GM21529 (cell line): ENCODE results near the gene HIPK1.
"Not testable (repeated sequence)": the region's sequence is repeated elsewhere in the genome, so short reads cannot be mapped to it uniquely, and the experiment has no call there.

Experiments
- ATAC-seq: cut with Tn5 transposase; IDR thresholded peaks from one replicate; pipeline ENCODE4 v1.9.1; 2021; ENCODE audit not compliant: unreplicated experiment

The HIPK1 gene

DNA sequence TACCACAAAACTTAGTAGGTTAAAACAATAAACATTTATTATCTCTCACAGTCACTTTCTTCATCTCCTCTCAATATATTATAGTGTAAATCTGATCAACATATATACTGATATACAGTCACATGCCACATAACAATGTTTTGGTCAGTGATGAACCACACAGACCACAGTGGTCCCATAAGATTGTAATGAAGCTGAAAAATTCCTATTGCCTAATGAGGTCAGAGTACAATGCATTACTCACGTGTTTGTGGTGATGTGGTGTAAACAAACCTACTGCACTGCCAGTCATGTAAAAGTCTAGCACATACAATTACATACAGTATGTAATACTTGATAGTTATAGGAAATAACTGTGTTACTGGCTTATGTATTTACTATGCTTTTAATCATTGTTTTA is 80.3 kb downstream of the HIPK1 start:
- no peak for ATAC-seq

DNA sequence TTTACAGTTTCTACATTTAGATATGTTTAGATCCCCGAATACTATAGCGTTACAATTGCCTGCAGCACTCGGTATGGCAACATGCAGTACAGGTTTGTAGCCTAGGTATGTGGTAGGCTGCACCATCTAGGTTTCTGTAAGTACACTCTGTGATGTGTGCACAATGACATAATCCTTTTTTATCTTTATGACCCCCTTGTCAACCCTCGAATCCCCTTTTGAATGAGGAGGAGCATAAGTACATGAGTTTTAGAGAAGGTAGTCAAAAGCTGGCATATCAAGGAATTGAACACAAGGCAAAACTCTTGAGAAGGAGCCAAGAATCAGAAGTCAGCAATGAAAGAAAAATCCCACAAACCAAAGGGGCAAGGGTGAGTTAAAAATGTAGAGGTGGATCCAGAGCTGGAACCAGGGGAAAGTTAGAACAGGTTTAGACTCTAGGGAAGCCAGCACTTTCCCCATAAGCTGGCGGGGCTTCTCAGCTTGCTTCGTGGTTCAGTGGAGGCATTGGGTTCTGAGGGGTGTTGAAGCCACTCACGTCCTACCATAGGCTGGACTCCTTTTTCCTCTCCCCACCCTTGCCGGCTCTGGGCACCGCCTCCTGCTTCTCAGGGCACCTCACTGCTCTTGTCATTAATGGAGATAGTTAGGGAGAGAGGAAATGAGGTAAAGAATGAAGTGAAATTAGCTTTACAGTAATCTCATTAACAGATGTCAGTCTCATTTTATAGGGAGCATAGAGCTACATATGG is 81.5 kb downstream of the HIPK1 start:
- ATAC-seq = no peak

DNA sequence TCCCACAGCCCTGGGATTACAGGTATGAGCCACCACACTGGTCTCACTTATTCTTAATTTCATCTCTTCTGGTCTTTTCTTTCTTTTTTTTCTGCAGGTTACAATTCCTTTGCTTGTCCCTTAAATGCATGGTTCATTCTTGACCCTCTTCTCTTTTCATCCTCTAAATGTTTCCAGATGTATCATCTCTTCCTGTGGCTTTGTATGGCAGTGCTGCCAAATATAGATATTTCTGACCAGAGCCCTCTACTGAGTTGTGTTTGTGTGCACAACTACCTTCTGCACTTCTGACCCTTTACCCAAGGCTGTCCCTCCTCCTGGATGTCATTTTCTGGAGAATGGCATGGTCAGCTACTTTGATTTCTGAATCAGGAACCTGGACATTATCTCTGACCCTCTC is 82.7 kb downstream of the HIPK1 start:
- ATAC-seq = no peak

DNA sequence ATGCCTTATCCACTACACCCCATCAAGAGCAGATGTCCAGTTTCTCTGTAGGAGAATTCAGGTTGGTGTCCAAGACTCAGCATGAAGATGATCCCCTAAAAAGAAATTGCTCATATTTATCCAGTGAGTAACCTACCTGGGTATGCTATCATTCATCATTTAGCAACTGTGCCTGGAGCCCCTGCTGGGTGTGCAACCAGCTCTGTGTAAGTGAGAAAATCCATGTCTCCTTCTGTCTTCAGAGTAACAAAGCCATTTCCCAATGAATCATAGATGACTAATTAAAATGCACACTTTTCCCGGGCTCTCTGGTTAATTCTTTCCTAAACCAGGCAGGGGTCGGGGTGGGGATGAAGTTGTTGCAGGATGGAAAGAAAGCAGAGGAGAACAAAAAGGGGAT is 86.0 kb downstream of the HIPK1 start:
- no peak for ATAC-seq

DNA sequence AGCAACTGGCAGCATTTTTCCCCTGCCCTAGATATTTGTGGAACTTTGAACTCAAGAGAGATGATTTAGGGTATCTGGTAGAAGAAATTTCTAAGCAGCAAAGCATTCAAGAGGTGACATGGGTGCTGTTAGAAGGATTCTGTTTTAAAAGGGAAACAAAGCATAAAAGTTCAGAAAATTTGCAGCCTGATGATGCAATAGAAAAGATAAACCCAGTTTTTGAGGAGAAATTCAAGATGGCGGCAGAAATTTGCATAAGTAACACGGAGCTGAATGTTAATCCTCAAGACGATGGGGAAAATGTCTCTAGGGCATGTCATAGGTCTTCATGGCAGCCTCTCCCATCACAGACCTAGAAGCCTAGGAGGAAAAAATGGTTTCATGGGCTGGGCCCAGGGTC is 90.6 kb downstream of the HIPK1 start:
- not testable (repeated sequence) for ATAC-seq

GRCh38 chr1:114021665-114022099 is 92.6 kb downstream of the HIPK1 start:
- ATAC-seq = no peak

GRCh38 chr1:114022877-114023276 is 93.8 kb downstream of the HIPK1 start:
- ATAC-seq = no peak

- ATAC-seq = no peak
These were observed 94.3 kb downstream of the HIPK1 start for GRCh38 chr1:114023377-114023776.

DNA sequence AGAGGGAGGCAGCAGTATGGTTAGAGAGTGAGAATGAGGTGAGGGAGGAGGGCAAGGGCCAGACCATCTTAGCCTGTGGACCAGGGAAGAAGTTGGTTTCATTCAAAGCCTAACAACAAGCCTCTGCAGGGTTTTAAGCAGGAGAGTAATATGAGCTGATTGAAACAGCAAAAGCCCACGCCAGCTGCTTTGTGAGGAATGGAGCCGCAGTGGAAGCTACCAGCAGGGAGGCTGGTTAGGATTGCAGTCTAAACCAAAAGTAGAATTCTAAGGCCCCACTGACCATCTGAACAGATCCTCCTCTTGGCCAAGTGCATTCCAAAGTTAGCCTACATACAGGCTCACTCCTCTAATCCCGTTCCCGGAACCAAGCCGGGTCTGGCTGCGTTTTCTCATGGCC is 94.9 kb downstream of the HIPK1 start:
- ATAC-seq = no peak

DNA sequence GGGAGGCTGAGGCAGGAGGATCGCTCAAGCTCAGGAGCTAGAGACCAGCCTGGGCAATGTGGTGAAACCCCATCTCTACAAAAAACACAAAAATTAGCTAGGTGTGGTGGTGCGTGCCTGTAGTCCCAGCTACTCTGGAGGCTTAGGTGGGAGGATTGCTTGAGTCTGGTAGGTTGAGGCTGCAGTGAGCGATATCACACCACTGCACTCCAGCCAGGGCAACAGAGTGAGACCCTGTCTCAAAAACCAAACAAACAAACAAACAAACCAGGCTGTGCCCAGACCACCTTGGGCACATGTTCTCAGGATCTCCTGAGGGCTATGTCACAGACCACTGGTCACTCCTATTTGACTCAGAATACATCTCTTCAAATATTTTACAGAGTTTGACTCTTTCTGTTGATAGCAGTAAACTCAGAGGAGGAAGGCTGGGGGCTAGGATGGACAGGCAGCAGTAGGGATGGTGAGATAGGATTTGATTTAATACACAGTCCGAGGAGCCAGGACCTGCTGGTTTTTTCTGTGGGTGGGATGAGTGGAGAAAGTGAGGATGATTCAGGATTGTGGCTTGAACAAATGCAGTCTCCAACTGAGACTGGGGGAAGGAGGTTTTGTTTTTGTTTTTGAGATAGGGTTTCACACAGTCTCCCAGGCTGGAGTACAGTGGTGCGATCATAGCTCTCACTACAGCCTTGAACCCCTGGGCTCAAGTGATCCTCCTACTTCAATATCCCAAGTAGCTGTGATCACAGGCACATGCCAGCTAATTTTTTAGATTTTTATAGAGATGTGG is 96.7 kb downstream of the HIPK1 start:
- no peak for ATAC-seq

DNA sequence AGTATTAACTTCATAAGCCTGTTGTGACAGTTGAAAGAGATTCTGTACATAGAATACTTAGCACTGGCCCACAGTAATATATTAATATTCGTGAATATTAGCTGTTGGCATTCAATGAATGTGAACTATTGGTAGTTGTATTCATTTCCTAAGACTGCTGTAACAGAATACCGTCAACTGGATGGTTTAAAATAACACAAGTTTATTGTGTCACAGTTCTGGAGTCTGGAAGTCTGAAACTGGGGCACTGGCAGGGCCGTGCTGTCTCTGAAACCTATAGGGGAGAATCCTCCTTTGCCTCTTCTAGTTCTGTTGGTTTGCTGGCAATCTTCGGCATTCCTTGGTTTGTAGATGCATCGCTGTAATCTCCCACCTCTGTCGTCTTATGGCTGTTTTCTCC is 97.7 kb downstream of the HIPK1 start:
- ATAC-seq = no peak
